Thyroid gland (tissue), 4 donors: ENCODE data around the gene NAT8L. TPM values are rescaled to one million over a fixed set of nuclear protein-coding genes. Genes with fewer than 3 reads are reported as not detected.

Experiments
- DNase-seq, 2 donors: peaks; one replicate each; pipeline ENCODE4 v3.0.0-alpha.2; 2019
- H3K27ac ChIP-seq, 3 donors: fragments of 200-600 bp; sonication (generic); 1 replicate in 2 of 3; 2 replicates in 1 of 3; pipeline ENCODE4 v1.5.1; 2016 to 2019; ENCODE audit warnings: mild to moderate bottlenecking in 1 of 3, moderate library complexity in 1 of 3
- H3K27me3 ChIP-seq: fragments of 200-600 bp; sonication (generic); one replicate; pipeline ENCODE4 v1.5.1; 2019
- H3K36me3 ChIP-seq, 2 donors: fragments of 200-600 bp; sonication (generic); one replicate each; pipeline ENCODE4 v1.5.1; 2016 to 2019
- H3K4me1 ChIP-seq, 2 donors: fragments of 200-600 bp; sonication (generic); one replicate each; pipeline ENCODE4 v1.5.1; 2017 to 2019
- H3K4me3 ChIP-seq, 3 donors: fragments of 200-600 bp; sonication (generic); replicated peaks in 1 of 3; 1 replicate in 2 of 3; 2 replicates in 1 of 3; pipeline ENCODE4 v1.5.1; 2016; ENCODE audit warnings: mild to moderate bottlenecking in 1 of 3
- H3K9me3 ChIP-seq: fragments of 200-600 bp; sonication (generic); one replicate; pipeline ENCODE4 v1.5.1; 2017
- CTCF ChIP-seq, 6 experiments: fragments of 200-600 bp in 3 of 6; fragments of 450-650 bp in 3 of 6; sonication (generic) in 3 of 6; IDR thresholded peaks; one replicate each; pipeline ENCODE4 v1.5.1; 2016 to 2019; ENCODE audit warnings: antibody characterized with exemption in 6 of 6, mild to moderate bottlenecking in 2 of 6, inconsistent platforms in 1 of 6, moderate library complexity in 1 of 6
- POLR2A ChIP-seq, 2 donors: fragments of 450-650 bp; IDR thresholded peaks; one replicate each; pipeline ENCODE4 v1.6.1; 2017; ENCODE audit warnings: antibody characterized with exemption in 2 of 2, mild to moderate bottlenecking in 2 of 2, moderate library complexity in 1 of 2
- WGBS, 2 donors: methylation state at CpG; one replicate each; pipeline ENCODE4 v1.1.5; 2017; 5-methylcytosine and 5-hydroxymethylcytosine counted together
- intact Hi-C: fragments of 100-400 bp; cut with DNase I; formaldehyde crosslinking; loops from one replicate; pipeline ENCODE4 v1.15.1; 2023
- total RNA-seq, 4 donors: library from RNA; depleted of rRNA; stranded (reverse); fragments of >200 nt; gene quantifications; one replicate each; pipeline ENCODE4 v1.2.3, GENCODE V29; 2016

The NAT8L gene
- total RNA-seq, 4 donors from 2014 or later, result 1.3 to 1.8 (median 1.5) TPM

GRCh38 chr4:2068198-2068470 is 9.0 kb downstream of the NAT8L start:
- Histone ChIP-seq H3K27ac (no peak overlapping the region), H3K4me3 (no peak overlapping the region), H3K4me1 (peaks cover 13 to 17% of the 10 kb centered on the region in 2 donors), H3K27me3 (no peaks in the 10 kb centered on the region), H3K36me3 (no peaks in the 10 kb centered on the region), H3K9me3 (no peaks in the 10 kb centered on the region)
- intact Hi-C loops, result no loop called here
- WGBS, 2 donors, result 96 to 97% methylated on average over 13 of the region's 13 CpGs
- no peak for DNase-seq
- TF ChIP-seq POLR2A (IDR thresholded peaks at IDR 0.05) (no peak), CTCF (IDR thresholded peaks at IDR 0.05) (no peak)

- no peak for DNase-seq
- 84 to 85% methylated on average over 2 to 10 of the region's 11 CpGs for WGBS, 2 donors
- TF ChIP-seq POLR2A (IDR thresholded peaks at IDR 0.05), result no peak
- TF ChIP-seq CTCF (IDR thresholded peaks at IDR 0.05), result no peak
- no peaks in the 10 kb centered on the region for H3K27me3 ChIP-seq
- H3K9me3 ChIP-seq, result no peaks in the 10 kb centered on the region
- intact Hi-C loops, result no loop called here
- peaks cover 13 to 17% of the 10 kb centered on the region in 2 donors for H3K4me1 ChIP-seq
- no peak overlapping the region for H3K27ac ChIP-seq
- no peaks in the 10 kb centered on the region for H3K36me3 ChIP-seq
- H3K4me3 ChIP-seq, result no peak overlapping the region
Measured at GRCh38 chr4:2068566-2068965, 9.4 kb downstream of the NAT8L start.

GRCh38 chr4:2069161-2069971 is 10.2 kb downstream of the NAT8L start:
- 82 to 83% methylated on average over 14 to 15 of the region's 17 CpGs for WGBS, 2 donors
- Histone ChIP-seq H3K36me3 (no peaks in the 10 kb centered on the region), H3K9me3 (no peaks in the 10 kb centered on the region), H3K4me1 (peaks cover 13 to 17% of the 10 kb centered on the region in 2 donors), H3K27me3 (no peaks in the 10 kb centered on the region), H3K4me3 (no peak overlapping the region), H3K27ac (no peak overlapping the region)
- intact Hi-C loops, result no loop called here
- no peak for TF ChIP-seq POLR2A (IDR thresholded peaks at IDR 0.05)
- no peak for TF ChIP-seq CTCF (IDR thresholded peaks at IDR 0.05)
- no peak for DNase-seq

- intact Hi-C loops, result no loop called here
- 63 to 82% methylated on average over 5 of the region's 14 CpGs for WGBS, 2 donors
- Histone ChIP-seq H3K36me3 (no peaks in the 10 kb centered on the region), H3K4me1 (peaks cover 13 to 17% of the 10 kb centered on the region in 2 donors), H3K4me3 (no peak overlapping the region), H3K27ac (no peak overlapping the region), H3K27me3 (no peaks in the 10 kb centered on the region), H3K9me3 (no peaks in the 10 kb centered on the region)
- TF ChIP-seq POLR2A (IDR thresholded peaks at IDR 0.05) (no peak), CTCF (IDR thresholded peaks at IDR 0.05) (no peak)
- no peak for DNase-seq
Measured at GRCh38 chr4:2069986-2070385, 10.9 kb downstream of the NAT8L start.

- WGBS, 2 donors, result 89 to 94% methylated on average over 12 to 19 of the region's 22 CpGs
- DNase-seq, result no peak
- H3K4me1 ChIP-seq, result peaks cover 13 to 17% of the 10 kb centered on the region in 2 donors
- TF ChIP-seq POLR2A (IDR thresholded peaks at IDR 0.05) (no peak), CTCF (IDR thresholded peaks at IDR 0.05) (no peak)
- H3K27ac ChIP-seq, result no peak overlapping the region
- no peaks in the 10 kb centered on the region for H3K36me3 ChIP-seq
- no peak overlapping the region for H3K4me3 ChIP-seq
- H3K27me3 ChIP-seq, result no peaks in the 10 kb centered on the region
- H3K9me3 ChIP-seq, result no peaks in the 10 kb centered on the region
- intact Hi-C loops, result no loop called here
Measured at GRCh38 chr4:2070421-2071251, 11.5 kb downstream of the NAT8L start.
